Adrenal gland (tissue), 12 donors: ENCODE results near the gene SDK2. TPM values are rescaled to one million over a fixed set of nuclear protein-coding genes. Genes with fewer than 3 reads are reported as not detected.

Source experiments
- DNase-seq, 7 donors: peaks; one replicate each; pipeline ENCODE4 v3.0.0-alpha.2; 2019 to 2020
- H3K27ac ChIP-seq, 5 donors: fragments of 200-600 bp; sonication (generic) in 4 of 5; 1 replicate in 3 of 5; 2 replicates in 2 of 5; pipeline versions ENCODE4 v1.5.1 to v1.8.0; 2016 to 2020; ENCODE audit warnings: mild to moderate bottlenecking in 1 of 5
- H3K27me3 ChIP-seq: fragments of 200-600 bp; 2 replicates; pipeline ENCODE4 v1.8.0; 2021
- H3K36me3 ChIP-seq, 2 donors: fragments of 200-600 bp; replicated peaks in 1 of 2; 1 replicate in 1 of 2; 2 replicates in 1 of 2; pipeline versions ENCODE4 v1.5.1 to v1.8.0; 2018 to 2022
- H3K4me1 ChIP-seq, 2 donors: fragments of 200-600 bp; replicated peaks in 1 of 2; 1 replicate in 1 of 2; 2 replicates in 1 of 2; pipeline versions ENCODE4 v1.5.1 to v1.8.0; 2018 to 2021
- H3K4me3 ChIP-seq, 4 donors: fragments of 200-600 bp; sonication (generic) in 3 of 4; one replicate each; pipeline ENCODE4 v1.5.1; 2016 to 2018
- H3K9me3 ChIP-seq, 3 donors: fragments of 200-600 bp; sonication (generic) in 1 of 3; replicated peaks in 1 of 3; 1 replicate in 2 of 3; 2 replicates in 1 of 3; pipeline versions ENCODE4 v1.5.1 to v1.8.0; 2016 to 2021
- CTCF ChIP-seq, 6 experiments: fragments of 450-650 bp in 4 of 6; fragments of 200-600 bp in 2 of 6; sonication (generic) in 1 of 6; IDR thresholded peaks; 1 replicate in 5 of 6; 2 replicates in 1 of 6; pipeline versions ENCODE4 v1.5.1 to v1.8.0; 2016 to 2021; ENCODE audit warnings: antibody characterized with exemption in 6 of 6, mild to moderate bottlenecking in 2 of 6, moderate library complexity in 1 of 6
- POLR2A ChIP-seq, 2 donors: fragments of 450-650 bp; IDR thresholded peaks; one replicate each; pipeline ENCODE4 v1.6.1; 2017; ENCODE audit warnings: antibody characterized with exemption in 2 of 2, mild to moderate bottlenecking in 2 of 2, moderate library complexity in 1 of 2
- WGBS, 4 donors: extraction: QIAGEN DNeasy Blood & Tissue Kit in 2 of 4; methylation state at CpG; one replicate each; pipeline versions ENCODE4 v1.1.5 to v1.1.7; 2013 to 2017; 5-methylcytosine and 5-hydroxymethylcytosine counted together
- intact Hi-C, 2 donors: fragments of 100-400 bp; cut with DNase I; formaldehyde crosslinking; loops; one replicate each; pipeline versions ENCODE4 v1.14.1 to v1.15.0; 2022 to 2023
- polyA plus RNA-seq, 3 donors: library from polyadenylated mRNA; stranded (reverse); fragments of 200-250 nt in 2 of 3; fragments of 350-450 nt in 1 of 3; fragmentation: Illumina TruSeq in 1 of 3; extraction: RNeasy Lipid Tissue Mini Kit (QIAGEN cat#74804) in 1 of 3; gene quantifications; one replicate each; pipeline ENCODE4 v1.2.3, GENCODE V29; 2013 to 2014
- total RNA-seq, 9 donors: library from RNA; depleted of rRNA in 4 of 9; stranded (reverse); fragments of >200 nt in 4 of 9; fragments of 120-200 nt in 1 of 9; fragmentation: NEBNext Ultra II Directional in 1 of 9; extraction: Animal tissue kit (Norgen Biotek cat#: 25700) in 1 of 9; gene quantifications; one replicate each; pipeline versions ENCODE4 v1.1.0 to v1.2.4, GENCODE V29; 2013 to 2023
- donor health status: healthy with polysubstance abuse.
- donor health status: Bipolar disorder and iron deficiency.
- donor health status: DM: yes; HTN: yes; CAD: no.
- donor health status: DM: no; HTN: no; CAD: no.
- donor health status: DM: no; HTN: no; CAD: no.
- donor health status: DM: yes; HTN: yes; CAD: no.

The SDK2 gene
- total and polyA plus RNA-seq, 12 donors: 0.27 to 2.1 (median 0.84) TPM

DNA sequence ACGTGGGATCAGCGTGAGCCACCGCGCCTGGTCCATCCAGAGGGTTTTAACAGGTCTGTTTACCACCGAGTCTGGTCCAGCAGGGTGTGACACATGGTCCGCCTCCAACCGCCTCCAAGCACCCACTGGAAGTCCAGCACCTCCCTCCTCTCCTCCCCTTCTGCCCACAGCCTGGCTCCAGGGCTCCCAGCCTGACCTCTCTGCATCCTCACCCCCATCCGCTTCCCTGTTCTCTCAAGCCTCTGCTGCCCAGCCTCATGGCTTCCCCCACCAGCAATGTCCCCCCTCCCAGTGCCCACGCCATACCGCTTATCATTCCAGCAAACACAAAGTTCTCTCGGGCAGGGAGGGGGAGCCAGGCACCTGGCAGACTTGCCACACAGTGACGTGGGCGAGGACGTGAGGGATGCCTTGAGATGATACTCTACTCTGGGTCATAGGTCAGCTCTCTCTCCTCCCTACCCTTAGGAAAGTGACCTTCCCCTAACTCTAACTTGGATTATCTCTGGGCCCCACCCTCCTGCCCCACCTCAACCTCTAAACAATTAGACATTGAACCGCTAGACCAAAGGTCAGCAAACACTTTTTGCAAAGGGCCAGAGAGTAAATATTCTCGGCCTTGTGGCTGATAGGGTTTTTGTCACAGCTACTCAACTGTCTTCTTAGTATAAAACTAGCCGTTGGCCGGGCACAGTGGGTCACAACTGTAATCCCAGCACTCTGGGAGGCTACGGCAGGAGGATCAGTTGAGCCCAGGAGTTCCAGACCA is 355.5 kb downstream of the SDK2 start:
- Histone ChIP-seq H3K9me3 (no peaks in the 10 kb centered on the region), H3K27me3 (no peaks in the 10 kb centered on the region), H3K27ac (peak overlapping the region; percentile 47 to 96 (median 84)), H3K4me1 (peaks cover 62 to 100% of the 10 kb centered on the region in 2 donors), H3K36me3 (peaks cover 0 to 26% of the 10 kb centered on the region in 2 donors), H3K4me3 (no peak overlapping the region)
- no peak for TF ChIP-seq CTCF (IDR thresholded peaks at IDR 0.05)
- TF ChIP-seq POLR2A (IDR thresholded peaks at IDR 0.05): peak in 1 of 2 donors; percentile 28
- peak; percentile 84 to 94 (median 90) for DNase-seq
- WGBS, 4 donors: 34 to 41% (median 37%) methylated on average over 18 to 19 of the region's 19 CpGs
- intact Hi-C loops: no loop called here

DNA sequence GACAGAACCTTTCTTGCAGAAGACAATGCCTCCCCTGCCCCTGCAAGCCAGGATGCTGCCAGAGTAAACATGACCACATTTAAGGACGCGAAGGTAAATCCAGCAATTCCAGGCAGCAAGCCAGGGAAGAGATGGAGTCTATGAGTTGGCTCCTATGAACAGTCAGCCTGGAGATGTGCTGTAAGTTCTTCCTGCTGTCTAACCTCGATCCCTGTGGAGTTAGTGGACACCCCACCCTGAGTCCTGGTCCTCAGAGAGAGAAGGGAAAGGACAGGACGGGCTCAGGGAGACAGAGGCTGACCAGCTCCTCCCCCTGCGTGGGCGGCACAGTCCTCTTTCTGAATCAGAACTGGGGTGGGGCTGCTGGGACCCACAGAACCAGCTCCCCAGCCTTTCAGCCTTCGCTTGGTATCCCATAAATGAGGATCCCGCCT is 357.4 kb downstream of the SDK2 start:
- H3K27ac ChIP-seq: peak overlapping the region in 3 of 5 donors; percentile 19 to 96 (median 79)
- no peak for TF ChIP-seq POLR2A (IDR thresholded peaks at IDR 0.05)
- no peak for TF ChIP-seq CTCF (IDR thresholded peaks at IDR 0.05)
- no peak overlapping the region for H3K4me3 ChIP-seq
- peak in 6 of 7 donors; percentile 57 to 79 (median 68) for DNase-seq
- intact Hi-C loops: no loop called here
- WGBS, 4 donors: 45 to 58% (median 53%) methylated on average over 5 to 8 of the region's 8 CpGs
- H3K27me3 ChIP-seq: no peaks in the 10 kb centered on the region
- peaks cover 0 to 28% of the 10 kb centered on the region in 2 donors for H3K36me3 ChIP-seq
- no peaks in the 10 kb centered on the region for H3K9me3 ChIP-seq
- peaks cover 45 to 88% of the 10 kb centered on the region in 2 donors for H3K4me1 ChIP-seq

DNA sequence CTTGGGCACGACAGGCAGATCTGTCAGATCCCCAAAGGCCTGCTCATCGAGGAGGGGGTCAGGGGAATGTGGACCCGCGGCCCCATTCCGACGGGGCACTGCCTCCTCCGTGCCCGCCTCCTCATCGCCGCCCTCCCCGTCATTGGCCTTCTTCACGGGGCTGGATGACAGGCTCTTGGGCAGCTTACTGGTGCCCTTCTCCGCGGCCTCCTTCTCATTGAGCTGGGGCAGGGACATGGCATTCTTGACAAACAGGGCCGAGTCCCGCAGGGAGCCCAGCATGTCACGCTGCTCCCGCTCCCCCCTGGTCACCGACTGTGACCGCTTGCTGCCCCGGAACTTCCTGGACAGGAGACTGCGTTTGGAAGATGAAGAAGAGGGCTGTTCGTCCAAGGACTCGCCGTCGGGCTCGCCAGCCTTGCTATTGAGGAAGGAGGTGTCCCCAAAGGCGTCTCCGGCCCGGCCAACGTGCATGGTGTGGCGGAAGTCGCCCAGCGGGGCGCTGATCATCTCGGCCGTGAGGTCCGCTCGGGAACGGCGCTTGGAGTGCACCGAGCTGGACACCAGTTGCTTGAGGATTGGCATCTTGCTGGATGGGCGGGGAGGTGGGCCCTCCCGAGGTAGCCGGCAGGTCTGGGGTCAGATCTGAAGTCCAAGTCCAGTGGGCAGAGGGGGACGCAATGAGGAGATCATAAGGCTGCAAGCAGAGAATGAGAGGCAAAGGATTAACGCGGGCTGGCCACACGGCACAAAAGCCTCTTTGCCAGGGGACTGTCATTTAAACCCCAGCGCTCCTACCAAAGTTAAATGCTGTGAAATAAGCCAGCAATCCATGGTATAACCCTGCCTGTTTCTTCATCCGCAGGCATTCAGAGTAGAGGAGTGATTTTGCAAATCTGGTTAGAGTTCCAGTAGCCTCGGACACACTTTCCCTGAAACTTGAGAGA is 358.1 kb downstream of the SDK2 start:
- no peak overlapping the region for H3K4me3 ChIP-seq
- H3K27ac ChIP-seq: peak overlapping the region in 4 of 5 donors; percentile 10 to 96 (median 52)
- no peaks in the 10 kb centered on the region for H3K9me3 ChIP-seq
- H3K4me1 ChIP-seq: peaks cover 38 to 81% of the 10 kb centered on the region in 2 donors
- H3K36me3 ChIP-seq: peaks cover 0 to 28% of the 10 kb centered on the region in 2 donors
- peak in 2 of 7 donors; percentile 43 to 70 for DNase-seq
- intact Hi-C loops: no loop called here
- H3K27me3 ChIP-seq: no peaks in the 10 kb centered on the region
- TF ChIP-seq CTCF (IDR thresholded peaks at IDR 0.05): no peak
- no peak for TF ChIP-seq POLR2A (IDR thresholded peaks at IDR 0.05)
- WGBS, 4 donors: 55 to 69% (median 57%) methylated on average over 27 to 52 of the region's 52 CpGs

DNA sequence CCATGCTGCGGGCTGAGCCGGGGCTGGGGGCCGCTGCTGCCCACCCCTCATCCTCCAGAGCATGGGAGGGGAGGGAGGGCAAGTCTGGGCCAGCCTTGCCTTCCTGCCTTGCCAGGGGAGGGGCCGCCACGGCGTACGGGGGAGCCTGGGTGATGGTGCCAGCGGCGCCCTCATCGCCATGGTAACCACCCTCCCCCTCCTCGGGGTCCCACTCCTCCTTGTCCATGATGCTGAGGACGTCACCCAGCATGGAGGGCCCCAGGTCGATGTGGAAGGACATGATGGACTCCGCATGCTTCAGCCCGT is 358.7 kb downstream of the SDK2 start:
- Histone ChIP-seq H3K4me1 (peaks cover 32 to 76% of the 10 kb centered on the region in 2 donors), H3K4me3 (no peak overlapping the region), H3K27me3 (no peaks in the 10 kb centered on the region), H3K9me3 (no peaks in the 10 kb centered on the region), H3K27ac (peak overlapping the region in 4 of 5 donors; percentile 10 to 96 (median 52)), H3K36me3 (peaks cover 0 to 28% of the 10 kb centered on the region in 2 donors)
- DNase-seq: no peak
- TF ChIP-seq CTCF (IDR thresholded peaks at IDR 0.05) (no peak), POLR2A (IDR thresholded peaks at IDR 0.05) (no peak)
- 53 to 60% (median 59%) methylated on average over 2 to 15 of the region's 15 CpGs for WGBS, 4 donors
- intact Hi-C loops: no loop called here
